B cell (primary cell): ENCODE measurements around the gene TM9SF2. TPM values are rescaled to one million over a fixed set of nuclear protein-coding genes. Genes with fewer than 3 reads are reported as not detected.
A peak's percentile ranks its signal among the peaks of the same experiment; 100 is the strongest.

Source experiments
- ATAC-seq: fragments of 200-7000 bp; cut with Tn5 transposase; one replicate; pipeline ENCODE4 v1.10.0; 2021; ENCODE audit warnings: low read depth, mild to moderate bottlenecking, moderate number of reproducible peaks, moderate library complexity
- CTCF ChIA-PET: fragments of 350-600 bp; sonication (Branson Sonifier 250); formaldehyde crosslinking; loops from one replicate; lab custom pipeline; 2021; ENCODE audit warnings: antibody characterized with exemption, inconsistent platforms; lab: Charles Lee
- POLR2A ChIA-PET: fragments of 350-600 bp; sonication (Branson Sonifier 250); formaldehyde crosslinking; loops from one replicate; lab custom pipeline; 2021; ENCODE audit warnings: antibody characterized with exemption; lab: Charles Lee
- DNase-seq: peaks from one replicate; pipeline ENCODE4 v3.0.0; 2013
- H2AFZ ChIP-seq: 2 replicates; pipeline ENCODE4 v1.6.1; 2012; ENCODE audit warnings: mild to moderate bottlenecking, low read depth, low read length; ENCODE audit not compliant: insufficient read depth, poor library complexity, severe bottlenecking
- H3K27ac ChIP-seq, 2 donors: 1 replicate in 1 of 2; 2 replicates in 1 of 2; pipeline ENCODE4 v1.5.1; 2012 to 2013; ENCODE audit warnings: low read length in 2 of 2, mild to moderate bottlenecking in 2 of 2, moderate library complexity in 1 of 2
- H3K27me3 ChIP-seq, 4 experiments: fragments of 200-600 bp in 1 of 4; sonication (generic) in 1 of 4; replicated peaks in 1 of 4; 1 replicate in 2 of 4; 2 replicates in 2 of 4; pipeline versions ENCODE4 v1.6.1 to v1.7.0; 2013 to 2016; ENCODE audit warnings: low read length in 3 of 4, mild to moderate bottlenecking in 2 of 4, mixed read lengths in 1 of 4, moderate library complexity in 1 of 4; ENCODE audit not compliant: insufficient read depth in 4 of 4, control insufficient read depth in 3 of 4; ENCODE audit errors: control extremely low read depth in 1 of 4
- H3K36me3 ChIP-seq, 2 experiments: replicated peaks in 1 of 2; 1 replicate in 1 of 2; 2 replicates in 1 of 2; pipeline versions ENCODE4 v1.6.1 to v1.7.1; 2013; ENCODE audit warnings: low read length in 1 of 2; ENCODE audit not compliant: insufficient read depth in 2 of 2, control insufficient read depth in 1 of 2; ENCODE audit errors: control extremely low read depth in 1 of 2, extremely low read depth in 1 of 2
- H3K4me1 ChIP-seq, 2 donors: fragments of 200-600 bp in 1 of 2; sonication (generic) in 1 of 2; 1 replicate in 1 of 2; 2 replicates in 1 of 2; pipeline versions ENCODE4 v1.5.1 to v1.6.1; 2013 to 2017; ENCODE audit warnings: low read length in 2 of 2; ENCODE audit not compliant: control insufficient read depth in 2 of 2, insufficient read depth in 2 of 2
- H3K4me2 ChIP-seq: replicated peaks from 2 replicates; pipeline ENCODE3; 2012; ENCODE audit warnings: mild to moderate bottlenecking, low read depth, low read length; ENCODE audit not compliant: poor library complexity, severe bottlenecking
- H3K4me3 ChIP-seq, 5 experiments: fragments of 200-600 bp in 1 of 5; sonication (generic) in 1 of 5; 1 replicate in 3 of 5; 2 replicates in 2 of 5; pipeline versions ENCODE4 v1.5.1 to v1.7.0; 2011 to 2016; ENCODE audit warnings: low read length in 4 of 5, mild to moderate bottlenecking in 4 of 5, low read depth in 2 of 5, control low read depth in 1 of 5, moderate library complexity in 1 of 5; ENCODE audit not compliant: insufficient read depth in 1 of 5; ENCODE audit errors: control extremely low read depth in 1 of 5, extremely low read depth in 1 of 5
- H3K79me2 ChIP-seq: fragments of 200-600 bp; sonication (generic); one replicate; pipeline ENCODE4 v1.6.0; 2016; ENCODE audit warnings: low read length; ENCODE audit not compliant: control insufficient read depth, insufficient read depth
- H3K9ac ChIP-seq: fragments of 200-600 bp; sonication (generic); 2 replicates; pipeline ENCODE4 v1.6.1; 2017; ENCODE audit warnings: mild to moderate bottlenecking, low read length, moderate library complexity
- H3K9me3 ChIP-seq, 3 donors: one replicate each; pipeline versions ENCODE4 v1.6.1 to v1.7.1; 2013; ENCODE audit warnings: low read length in 2 of 3; ENCODE audit not compliant: control insufficient read depth in 2 of 3, insufficient read depth in 1 of 3; ENCODE audit errors: control extremely low read depth in 1 of 3
- H4K20me1 ChIP-seq: 2 replicates; pipeline ENCODE4 v1.6.0; 2012; ENCODE audit warnings: mild to moderate bottlenecking, low read length; ENCODE audit not compliant: insufficient read depth, control insufficient read depth, poor library complexity, severe bottlenecking
- H3K27ac Mint-ChIP-seq: one replicate; pipeline ENCODE4 v1.8.0; 2021; ENCODE audit warnings: mixed read lengths
- H3K27me3 Mint-ChIP-seq: one replicate; pipeline ENCODE4 v1.8.0; 2021; ENCODE audit warnings: mixed read lengths
- H3K4me1 Mint-ChIP-seq: one replicate; pipeline ENCODE4 v1.8.0; 2021; ENCODE audit warnings: mixed read lengths
- H3K4me3 Mint-ChIP-seq: one replicate; pipeline ENCODE4 v1.8.0; 2021; ENCODE audit warnings: mixed read lengths
- H3K9me3 Mint-ChIP-seq: one replicate; pipeline ENCODE4 v1.8.0; 2022; ENCODE audit warnings: mixed read lengths; ENCODE audit not compliant: insufficient read depth
- EZH2 ChIP-seq: IDR thresholded peaks from 2 replicates; pipeline ENCODE4 v1.6.1; 2012; ENCODE audit warnings: borderline replicate concordance, low read depth, mild to moderate bottlenecking, moderate library complexity, low read length; ENCODE audit not compliant: insufficient read depth, poor library complexity, severe bottlenecking
- WGBS: methylation state at CpG from one replicate; pipeline ENCODE4 v1.1.5; 2013; ENCODE audit warnings: missing lambda C conversion rate; ENCODE audit not compliant: insufficient coverage; 5-methylcytosine and 5-hydroxymethylcytosine counted together
- intact Hi-C: fragments of 100-400 bp; cut with micrococcal nuclease; formaldehyde crosslinking; loops from one replicate; pipeline ENCODE4 v1.10.0; 2022
- polyA plus RNA-seq: library from polyadenylated mRNA; depleted of rRNA; stranded (reverse); fragments of >200 nt; gene quantifications from 2 replicates; pipeline ENCODE4 v1.2.3, GENCODE V29; 2012
- total RNA-seq, 2 donors: library from RNA; stranded (reverse); fragments of 120-200 nt in 1 of 2; gene quantifications; 1 replicate in 1 of 2; 2 replicates in 1 of 2; pipeline versions ENCODE4 v1.2.3 to v1.2.4, GENCODE V29; 2013 to 2022
- TF ChIP-seq, protein P1 (sequence below): fragments of 200-600 bp; IDR thresholded peaks from one replicate; pipeline ENCODE4 v1.8.0; 2022; ENCODE audit warnings: antibody characterized with exemption, mild to moderate bottlenecking

Gene TM9SF2
- total and polyA plus RNA-seq, 2 donors (not counting 1 experiment from before 2014, with no cell fraction given): 20.2 to 63.6 TPM

DNA sequence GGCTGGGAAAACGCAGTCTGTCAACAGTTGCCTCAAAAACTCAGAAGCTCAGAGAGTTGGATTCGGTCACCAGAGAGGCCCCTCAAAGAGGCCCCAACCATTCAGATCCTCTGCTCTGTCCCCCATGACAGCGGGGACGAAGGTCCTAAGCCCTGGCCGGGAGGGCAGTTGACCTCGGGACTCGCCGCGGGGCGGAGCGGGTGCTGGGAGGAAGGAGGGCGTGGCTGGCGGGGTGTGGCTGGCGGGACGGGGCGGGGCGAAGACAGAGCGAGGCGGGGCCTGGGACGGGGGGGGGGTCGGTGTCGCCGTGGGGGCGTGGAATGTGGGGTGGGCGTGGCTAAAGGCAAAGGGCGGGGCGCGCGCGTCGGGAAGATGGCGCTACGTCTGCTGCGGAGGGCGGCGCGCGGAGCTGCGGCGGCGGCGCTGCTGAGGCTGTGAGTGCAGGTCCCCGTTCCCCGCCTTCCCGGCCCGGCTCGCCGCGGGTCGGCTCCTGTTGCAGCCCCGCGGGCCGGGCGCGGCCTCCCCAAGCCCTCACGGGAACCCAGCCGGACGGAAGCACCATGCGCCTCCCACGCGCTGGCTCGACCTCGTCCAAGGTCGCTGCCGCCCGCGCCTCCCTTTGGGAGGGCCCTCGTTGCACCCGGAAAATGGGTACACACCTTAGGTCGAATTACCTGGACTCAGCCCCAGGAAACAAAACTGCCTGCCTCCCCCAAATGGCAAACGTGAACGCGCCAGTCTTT, 105.2 kb downstream of the TM9SF2 start, which contains the start of gene CLYBL:
Gene CLYBL, plus strand, starts transcription at position 367 of the 743 bp plus-strand sequence.
- DNase-seq: peak; percentile 93
- H3K9me3 ChIP-seq: no peaks in the 10 kb centered on the region
- under 1% methylated on average over 64 of the region's 73 CpGs for WGBS
- ChIA-PET CTCF (interaction anchor here (0.6 to 2.5 kb wide), 11 partner anchors 9 to 337 kb away, joined by 3 to 12 read pairs (median 4); no protein-coding TSS in a partner anchor), POLR2A (interaction anchor here (0.6 to 1.6 kb wide), 5 partner anchors 27 to 103 kb away, joined by 3 to 4 read pairs (median 3); no protein-coding TSS in a partner anchor)
- intact Hi-C loops: loop anchor here (1.0 to 10.0 kb wide), 8 partner anchors 63 to 1066 kb away; partner anchors contain the start of genes GPR18, PCCA and TMTC4
- Mint-ChIP-seq H3K9me3 (no peaks in the 10 kb centered on the region), H3K4me3 (peak within 1 kb of the TSS; percentile 98), H3K27ac (peak within 1 kb of the TSS; percentile 90), H3K27me3 (no peaks in the 10 kb centered on the region), H3K4me1 (peaks cover 37% of the 10 kb centered on the region)
- no peaks in the 10 kb centered on the region for H3K27me3 ChIP-seq
- ATAC-seq: peak; percentile 90
- peak within 1 kb of the TSS; percentile 68 to 74 for H3K27ac ChIP-seq
- peak within 1 kb of the TSS; percentile 95 for H3K4me2 ChIP-seq
- no peaks in the 10 kb centered on the region for H3K36me3 ChIP-seq
- peak within 1 kb of the TSS; percentile 95 for H2AFZ ChIP-seq
- peak within 1 kb of the TSS; percentile 83 for H3K9ac ChIP-seq
- H4K20me1 ChIP-seq: no peaks in the 10 kb centered on the region
- peaks cover 8 to 21% of the 10 kb centered on the region in 2 donors for H3K4me1 ChIP-seq
- peak within 1 kb of the TSS; percentile 70 to 98 (median 86) for H3K4me3 ChIP-seq
- TF ChIP-seq, protein P1, sequence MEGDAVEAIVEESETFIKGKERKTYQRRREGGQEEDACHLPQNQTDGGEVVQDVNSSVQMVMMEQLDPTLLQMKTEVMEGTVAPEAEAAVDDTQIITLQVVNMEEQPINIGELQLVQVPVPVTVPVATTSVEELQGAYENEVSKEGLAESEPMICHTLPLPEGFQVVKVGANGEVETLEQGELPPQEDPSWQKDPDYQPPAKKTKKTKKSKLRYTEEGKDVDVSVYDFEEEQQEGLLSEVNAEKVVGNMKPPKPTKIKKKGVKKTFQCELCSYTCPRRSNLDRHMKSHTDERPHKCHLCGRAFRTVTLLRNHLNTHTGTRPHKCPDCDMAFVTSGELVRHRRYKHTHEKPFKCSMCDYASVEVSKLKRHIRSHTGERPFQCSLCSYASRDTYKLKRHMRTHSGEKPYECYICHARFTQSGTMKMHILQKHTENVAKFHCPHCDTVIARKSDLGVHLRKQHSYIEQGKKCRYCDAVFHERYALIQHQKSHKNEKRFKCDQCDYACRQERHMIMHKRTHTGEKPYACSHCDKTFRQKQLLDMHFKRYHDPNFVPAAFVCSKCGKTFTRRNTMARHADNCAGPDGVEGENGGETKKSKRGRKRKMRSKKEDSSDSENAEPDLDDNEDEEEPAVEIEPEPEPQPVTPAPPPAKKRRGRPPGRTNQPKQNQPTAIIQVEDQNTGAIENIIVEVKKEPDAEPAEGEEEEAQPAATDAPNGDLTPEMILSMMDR: no peak
- no peak for TF ChIP-seq EZH2
- H3K79me2 ChIP-seq: no peaks in the 10 kb centered on the region

DNA sequence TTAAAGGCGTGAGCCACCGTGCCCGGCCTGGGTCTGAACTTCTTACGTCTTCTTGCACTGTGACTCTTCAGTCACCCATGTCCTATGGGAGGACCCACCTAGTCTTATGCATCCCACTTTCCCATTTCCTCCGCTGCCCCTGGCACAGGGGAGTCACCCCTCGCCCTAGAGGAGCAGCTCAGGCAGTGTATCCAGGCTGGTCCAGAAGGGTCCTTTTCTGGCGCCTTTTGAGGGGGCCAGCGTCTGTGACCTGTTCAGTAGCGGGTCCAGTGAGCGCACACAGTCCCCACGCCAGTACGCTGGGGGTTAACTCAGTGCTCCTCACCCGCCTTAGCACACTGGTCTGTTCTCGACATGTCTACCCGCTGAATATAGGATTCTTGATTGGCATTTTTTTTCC, 107.1 kb downstream of the TM9SF2 start:
- POLR2A ChIA-PET: no interaction called here
- intact Hi-C loops: loop anchor here (5.0 to 10.0 kb wide), 3 partner anchors 231 to 1064 kb away; partner anchors contain the start of genes GPR18 and TMTC4

More for the DNA sequence above, 107.1 kb downstream of the TM9SF2 start:
- Histone ChIP-seq H3K27ac (no peak overlapping the region), H3K4me2 (no peak overlapping the region), H3K27me3 (no peaks in the 10 kb centered on the region), H4K20me1 (no peaks in the 10 kb centered on the region), H3K4me1 (peaks cover 7 to 13% of the 10 kb centered on the region in 2 donors), H3K79me2 (peaks cover 11% of the 10 kb centered on the region), H3K4me3 (no peak overlapping the region), H3K9me3 (no peaks in the 10 kb centered on the region), H3K36me3 (no peaks in the 10 kb centered on the region), H3K9ac (no peak overlapping the region), H2AFZ (no peak overlapping the region)
- peak overlapping the region; percentile 26 for H3K4me3 Mint-ChIP-seq
- H3K27me3 Mint-ChIP-seq: no peaks in the 10 kb centered on the region
- H3K4me1 Mint-ChIP-seq: peaks cover 32% of the 10 kb centered on the region
- CTCF ChIA-PET: no interaction called here
- ATAC-seq: no peak
- no peaks in the 10 kb centered on the region for H3K9me3 Mint-ChIP-seq
- peak overlapping the region; percentile 56 for H3K27ac Mint-ChIP-seq
- 97% methylated on average over 14 of the region's 15 CpGs for WGBS
- no peak for DNase-seq
- no peak for TF ChIP-seq EZH2
- TF ChIP-seq, protein P1: no peak
